ENCODE measurements around the gene IQGAP2.

IQGAP2 gene

DNA sequence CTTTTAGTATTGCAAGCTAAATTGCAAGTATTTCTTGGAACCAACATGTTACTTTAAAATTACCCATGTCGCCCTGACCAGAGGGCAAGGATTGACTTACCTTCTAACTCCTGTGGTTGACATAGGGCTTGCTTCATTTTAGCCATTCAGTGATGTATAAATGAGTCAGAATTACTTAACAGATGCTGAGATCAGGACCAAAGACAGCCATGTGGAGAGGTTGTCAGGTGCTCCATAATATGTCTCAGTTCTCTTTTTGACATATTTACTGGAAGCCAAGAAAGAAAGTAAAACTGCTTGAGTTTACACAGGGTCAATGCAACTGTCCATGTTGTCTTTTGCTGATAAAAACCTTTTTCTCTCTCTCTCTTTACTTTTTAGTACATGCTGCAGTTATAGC is 186.9 kb downstream of the IQGAP2 start:
- TF ChIP-seq BHLHE40 (IDR thresholded peaks at IDR 0.05; ENCODE audit: borderline replicate concordance) (no peak), FOXK2 (IDR thresholded peaks at IDR 0.05) (no peak), SP1 (IDR thresholded peaks at IDR 0.05) (no peak), TARDBP (IDR thresholded peaks at IDR 0.05) (no peak), ELF4 (IDR thresholded peaks at IDR 0.05) (no peak), ZNF384 (IDR thresholded peaks at IDR 0.05) (no peak), HDGF (IDR thresholded peaks at IDR 0.05; ENCODE audit: borderline replicate concordance) (no peak), SUZ12 (IDR thresholded peaks at IDR 0.05) (no peak), FOXA1 (IDR thresholded peaks at IDR 0.05) (no peak), FOXM1 (IDR thresholded peaks at IDR 0.05; ENCODE audit: borderline replicate concordance) (no peak), ARNT (IDR thresholded peaks at IDR 0.05) (no peak)
- TF ChIP-seq, protein P1, sequence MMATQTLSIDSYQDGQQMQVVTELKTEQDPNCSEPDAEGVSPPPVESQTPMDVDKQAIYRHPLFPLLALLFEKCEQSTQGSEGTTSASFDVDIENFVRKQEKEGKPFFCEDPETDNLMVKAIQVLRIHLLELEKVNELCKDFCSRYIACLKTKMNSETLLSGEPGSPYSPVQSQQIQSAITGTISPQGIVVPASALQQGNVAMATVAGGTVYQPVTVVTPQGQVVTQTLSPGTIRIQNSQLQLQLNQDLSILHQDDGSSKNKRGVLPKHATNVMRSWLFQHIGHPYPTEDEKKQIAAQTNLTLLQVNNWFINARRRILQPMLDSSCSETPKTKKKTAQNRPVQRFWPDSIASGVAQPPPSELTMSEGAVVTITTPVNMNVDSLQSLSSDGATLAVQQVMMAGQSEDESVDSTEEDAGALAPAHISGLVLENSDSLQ (IDR thresholded peaks at IDR 0.05): no peak
- DNase-seq (ENCODE audit: extremely low spot score): no peak
- ChIA-PET POLR2A (no interaction called here), CTCF (no interaction called here)

DNA sequence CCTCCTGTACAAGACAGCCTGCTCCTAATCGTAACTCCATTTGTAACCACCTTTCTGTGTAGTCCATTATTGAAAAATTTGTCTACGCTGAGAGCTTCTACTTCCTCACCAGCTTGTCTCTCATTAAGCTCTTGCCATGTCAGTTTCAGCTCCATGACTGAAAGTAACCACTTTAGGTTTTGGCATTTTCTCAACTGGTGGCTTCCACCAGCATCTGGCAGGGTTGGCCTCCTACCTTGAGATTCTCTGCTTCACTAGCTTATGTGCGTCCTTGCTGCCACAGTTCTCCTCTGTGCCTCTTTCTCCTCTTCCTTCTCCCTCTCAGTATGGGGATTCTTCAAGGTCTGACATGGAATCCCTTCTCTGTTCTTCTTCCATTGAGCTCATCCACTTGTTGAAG is 188.3 kb downstream of the IQGAP2 start:
- POLR2A ChIA-PET: no interaction called here
- TF ChIP-seq ARNT (IDR thresholded peaks at IDR 0.05) (no peak), FOXK2 (IDR thresholded peaks at IDR 0.05) (no peak), BHLHE40 (IDR thresholded peaks at IDR 0.05; ENCODE audit: borderline replicate concordance) (no peak), TARDBP (IDR thresholded peaks at IDR 0.05) (no peak), ZNF384 (IDR thresholded peaks at IDR 0.05) (no peak), SP1 (IDR thresholded peaks at IDR 0.05) (no peak), SUZ12 (IDR thresholded peaks at IDR 0.05) (no peak), L3MBTL2 (conservative IDR thresholded peaks at IDR 0.05) (no peak), NFRKB (IDR thresholded peaks at IDR 0.05) (no peak), LEF1 (IDR thresholded peaks at IDR 0.05; ENCODE audit: borderline replicate concordance) (no peak), FOXM1 (IDR thresholded peaks at IDR 0.05; ENCODE audit: borderline replicate concordance) (no peak), CTBP1 (IDR thresholded peaks at IDR 0.05; ENCODE audit: borderline replicate concordance) (no peak)
- TF ChIP-seq, protein P1 (IDR thresholded peaks at IDR 0.05): no peak
- DNase-seq (ENCODE audit: extremely low spot score): no peak
- CTCF ChIA-PET: interaction anchor here (0.9 kb wide), 1 partner anchor 8 kb away, joined by 3 read pairs; no protein-coding TSS in a partner anchor

DNA sequence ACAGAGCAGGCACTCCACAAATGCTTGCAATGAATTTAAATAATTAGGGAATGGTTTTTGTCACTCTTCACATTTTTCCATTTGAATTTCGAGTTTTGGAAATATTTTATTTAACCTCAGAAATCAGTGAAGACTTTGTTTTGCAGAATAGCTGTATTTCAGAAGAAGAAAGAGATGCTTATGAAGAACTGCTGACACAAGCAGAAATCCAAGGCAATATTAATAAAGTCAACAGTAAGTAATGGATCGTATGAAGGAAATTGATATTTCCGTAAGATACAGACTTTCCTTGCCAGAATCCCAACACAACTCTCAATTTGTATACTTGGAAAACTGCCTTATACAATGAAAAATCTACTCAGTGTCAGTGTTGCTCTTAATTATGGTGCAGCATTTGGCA is 189.6 kb downstream of the IQGAP2 start:
- ChIA-PET POLR2A (no interaction called here), CTCF (no interaction called here)
- no peak for DNase-seq (ENCODE audit: extremely low spot score)
- TF ChIP-seq, protein P1 (IDR thresholded peaks at IDR 0.05): no peak
- no peak for TF ChIP-seq HDGF (IDR thresholded peaks at IDR 0.05; ENCODE audit: borderline replicate concordance)
- no peak for TF ChIP-seq NFRKB (IDR thresholded peaks at IDR 0.05)
- TF ChIP-seq FOXA1 (IDR thresholded peaks at IDR 0.05): no peak
- no peak for TF ChIP-seq LEF1 (IDR thresholded peaks at IDR 0.05; ENCODE audit: borderline replicate concordance)
- no peak for TF ChIP-seq FOXM1 (IDR thresholded peaks at IDR 0.05; ENCODE audit: borderline replicate concordance)
- TF ChIP-seq L3MBTL2 (conservative IDR thresholded peaks at IDR 0.05): no peak
- TF ChIP-seq TARDBP (IDR thresholded peaks at IDR 0.05): no peak
- TF ChIP-seq FOXK2 (IDR thresholded peaks at IDR 0.05): no peak
- no peak for TF ChIP-seq ARNT (IDR thresholded peaks at IDR 0.05)
- no peak for TF ChIP-seq BHLHE40 (IDR thresholded peaks at IDR 0.05; ENCODE audit: borderline replicate concordance)

DNA sequence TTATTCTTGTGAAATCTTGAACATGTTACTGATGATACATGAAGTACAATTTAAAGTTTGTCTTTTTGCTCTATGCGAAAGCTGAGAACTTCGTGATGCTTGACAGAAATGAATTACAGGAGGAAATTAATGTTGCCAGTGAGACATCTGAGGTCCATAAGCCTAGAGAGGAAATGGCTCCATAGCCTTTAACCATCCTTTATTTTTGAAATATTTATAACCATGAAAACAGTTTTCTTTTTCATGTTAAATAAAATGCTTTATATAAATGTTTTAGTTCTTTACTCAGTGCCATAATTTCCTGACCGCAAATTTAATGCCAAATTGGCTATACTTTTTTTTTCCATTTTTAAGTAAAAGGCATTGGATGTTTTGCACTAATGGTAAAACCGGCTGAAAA is 191.0 kb downstream of the IQGAP2 start:
- POLR2A ChIA-PET: no interaction called here
- CTCF ChIA-PET: no interaction called here
- no peak for DNase-seq (ENCODE audit: extremely low spot score)
- TF ChIP-seq FOXM1 (IDR thresholded peaks at IDR 0.05; ENCODE audit: borderline replicate concordance) (no peak), ARNT (IDR thresholded peaks at IDR 0.05) (no peak), FOXK2 (IDR thresholded peaks at IDR 0.05) (no peak), TARDBP (IDR thresholded peaks at IDR 0.05) (no peak), CTBP1 (IDR thresholded peaks at IDR 0.05; ENCODE audit: borderline replicate concordance) (no peak), HDGF (IDR thresholded peaks at IDR 0.05; ENCODE audit: borderline replicate concordance) (no peak), SUZ12 (IDR thresholded peaks at IDR 0.05) (no peak), ZNF384 (IDR thresholded peaks at IDR 0.05) (no peak), BHLHE40 (IDR thresholded peaks at IDR 0.05; ENCODE audit: borderline replicate concordance) (no peak), L3MBTL2 (conservative IDR thresholded peaks at IDR 0.05) (no peak), ELF4 (IDR thresholded peaks at IDR 0.05) (no peak), FOXA1 (IDR thresholded peaks at IDR 0.05) (no peak), SP1 (IDR thresholded peaks at IDR 0.05) (no peak), NFRKB (IDR thresholded peaks at IDR 0.05) (no peak)
- TF ChIP-seq, protein P1 (IDR thresholded peaks at IDR 0.05): no peak

DNA sequence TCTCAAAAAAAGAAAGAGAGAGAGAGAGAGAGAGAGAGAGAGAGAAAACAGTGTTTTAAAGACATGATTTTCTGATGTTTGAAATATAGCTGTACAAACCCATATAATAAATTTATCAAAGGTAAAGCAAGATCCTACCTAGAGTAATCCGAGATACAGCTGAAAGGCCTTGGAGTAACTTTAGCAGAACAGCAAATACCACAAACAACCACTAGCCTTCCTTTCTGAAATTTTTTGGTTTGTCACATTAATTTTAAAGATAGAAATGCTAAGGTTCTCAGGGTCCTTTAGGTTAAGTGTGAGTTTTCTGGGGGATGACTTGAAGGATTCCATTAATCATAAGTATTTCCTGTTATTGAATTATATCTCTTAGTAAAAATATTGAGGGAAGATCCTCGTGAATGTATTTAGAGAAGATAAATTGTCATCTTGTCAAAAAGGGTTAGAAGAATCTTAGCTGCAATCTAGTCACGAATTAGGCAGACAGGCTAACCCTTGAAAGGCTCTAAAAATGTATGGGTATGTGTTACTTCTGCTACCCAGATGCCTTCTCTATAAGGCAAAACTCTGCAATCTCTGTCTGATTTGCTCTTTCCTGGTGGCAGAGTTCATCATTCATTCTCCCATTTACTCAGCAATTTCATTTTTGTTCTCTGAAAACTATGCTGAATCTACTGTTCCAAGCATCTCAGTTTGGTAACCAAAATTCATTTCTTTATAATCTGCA is 192.8 kb downstream of the IQGAP2 start:
- DNase-seq (ENCODE audit: extremely low spot score): no peak
- POLR2A ChIA-PET: no interaction called here
- CTCF ChIA-PET: interaction anchor here (0.7 kb wide), 1 partner anchor 15 kb away, joined by 3 read pairs; no protein-coding TSS in a partner anchor
- no peak for TF ChIP-seq BHLHE40 (IDR thresholded peaks at IDR 0.05; ENCODE audit: borderline replicate concordance)
- no peak for TF ChIP-seq ELF4 (IDR thresholded peaks at IDR 0.05)
- TF ChIP-seq ARNT (IDR thresholded peaks at IDR 0.05): no peak
- TF ChIP-seq, protein P1 (IDR thresholded peaks at IDR 0.05): no peak
- TF ChIP-seq FOXA1 (IDR thresholded peaks at IDR 0.05): no peak
- no peak for TF ChIP-seq FOXM1 (IDR thresholded peaks at IDR 0.05; ENCODE audit: borderline replicate concordance)
- TF ChIP-seq TARDBP (IDR thresholded peaks at IDR 0.05): no peak
- no peak for TF ChIP-seq CTBP1 (IDR thresholded peaks at IDR 0.05; ENCODE audit: borderline replicate concordance)
- no peak for TF ChIP-seq NFRKB (IDR thresholded peaks at IDR 0.05)
- TF ChIP-seq L3MBTL2 (conservative IDR thresholded peaks at IDR 0.05): no peak
- TF ChIP-seq LEF1 (IDR thresholded peaks at IDR 0.05; ENCODE audit: borderline replicate concordance): no peak
